Mammary microvascular endothelial cell (primary cell): ENCODE data around the gene CBLN3. TPM values are rescaled to one million over a fixed set of nuclear protein-coding genes. Genes with fewer than 3 reads are reported as not detected.

Source experiments
- total RNA-seq: library from RNA; depleted of rRNA; stranded (reverse); fragments of >200 nt; gene quantifications from 2 replicates; pipeline ENCODE4 v1.2.3, GENCODE V29; 2015

CBLN3 gene
- 0.20 and 2.2 TPM in 2 replicates for total RNA-seq

GRCh38 chr14:24429395-24430142, at the start of gene CBLN3, which contains the start of gene KHNYN:
Gene CBLN3 (minus strand): TSS chr14:24429668. CDS start chr14:24429054, 614 bp downstream.
Gene KHNYN (plus strand): TSS chr14:24429954. CDS start chr14:24430731, 777 bp downstream.

DNA sequence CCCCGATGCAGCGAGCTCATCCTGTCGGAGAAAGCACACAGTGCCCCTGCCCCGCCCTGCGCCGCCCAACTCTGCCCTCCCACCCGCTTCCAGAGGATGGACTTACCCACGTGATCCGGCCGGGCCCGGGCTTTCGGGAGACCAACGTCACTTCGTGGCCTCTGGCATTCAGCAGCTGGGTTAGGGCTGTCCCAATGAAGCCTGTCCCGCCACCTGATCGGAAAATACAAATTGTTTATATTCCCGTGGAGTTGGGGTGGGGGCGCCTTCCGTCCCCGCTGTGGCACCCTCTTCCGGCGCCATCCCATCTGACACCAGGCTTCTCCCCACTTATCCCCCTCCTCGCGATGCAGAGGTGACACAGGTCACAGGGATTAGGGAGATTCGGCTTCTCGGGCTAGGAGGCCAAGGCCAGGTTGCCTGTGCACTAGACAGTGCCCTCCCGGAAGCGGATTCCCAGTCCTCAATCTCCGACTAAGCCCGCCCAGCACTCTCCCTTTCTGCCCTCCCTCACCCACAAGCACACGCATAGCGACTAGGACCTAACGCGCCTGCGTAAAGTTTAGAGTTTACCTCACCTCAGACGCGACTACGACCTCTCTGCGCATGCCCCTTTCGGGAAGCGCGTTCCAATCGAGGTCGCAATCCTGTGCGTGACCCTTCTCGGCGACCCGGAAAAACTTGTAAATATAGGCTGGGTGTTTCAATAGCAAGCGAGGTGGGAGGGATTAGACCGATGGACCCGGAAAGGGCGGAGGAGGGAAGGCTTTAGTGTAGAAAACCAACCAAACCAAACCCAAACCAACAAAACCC, 13.0 kb upstream of the CBLN3 start, which contains the start of gene SDR39U1:
Gene SDR39U1, minus strand, starts transcription at position 537 of the 813 bp plus-strand sequence. Its CDS starts 7 bp downstream, at position 530.

GRCh38 chr14:24398653-24399446, 30.6 kb downstream of the CBLN3 start, which contains the start of gene NYNRIN:
Gene NYNRIN (plus strand): TSS chr14:24399003. CDS start chr14:24399247, 244 bp downstream.

Other genes with a start within 250 kb of the CBLN3 start
- gene IPO4, start 240.9 kb downstream of the CBLN3 start, total RNA-seq = 61.1 and 67.6 TPM in 2 replicates
- gene TM9SF1, start 234.2 kb downstream of the CBLN3 start, total RNA-seq = 52.3 and 57.7 TPM in 2 replicates
- not detected in 2 replicates for gene TSSK4, start 224.0 kb downstream of the CBLN3 start, total RNA-seq
- 44.2 and 49.3 TPM in 2 replicates for gene CHMP4A, start 216.2 kb downstream of the CBLN3 start, total RNA-seq
- gene MDP1, start 213.6 kb downstream of the CBLN3 start, total RNA-seq = 15.8 and 15.9 TPM in 2 replicates
- gene NEDD8, start 197.3 kb downstream of the CBLN3 start, total RNA-seq = 259 and 294 TPM in 2 replicates
- gene GMPR2, start 196.7 kb downstream of the CBLN3 start, total RNA-seq = 66.4 and 67.7 TPM in 2 replicates
- 72.0 and 90.4 TPM in 2 replicates for gene TINF2, start 187.0 kb downstream of the CBLN3 start, total RNA-seq
- gene TGM1, start 166.5 kb downstream of the CBLN3 start, total RNA-seq = 0.27 and 2.1 TPM in 2 replicates
- gene RABGGTA, start 158.1 kb downstream of the CBLN3 start, total RNA-seq = 33.1 and 48.0 TPM in 2 replicates
- 25.0 and 29.0 TPM in 2 replicates for gene DHRS1, start 129.9 kb downstream of the CBLN3 start, total RNA-seq
- gene NOP9, start 129.8 kb downstream of the CBLN3 start, total RNA-seq = 25.0 and 27.2 TPM in 2 replicates
- 14.5 and 19.0 TPM in 2 replicates for gene CIDEB, start 121.7 kb downstream of the CBLN3 start, total RNA-seq
- 3.9 and 5.0 TPM in 2 replicates for gene LTB4R2, start 119.5 kb downstream of the CBLN3 start, total RNA-seq
- gene LTB4R, start 118.2 kb downstream of the CBLN3 start, total RNA-seq = 12.9 and 16.3 TPM in 2 replicates
- 21.3 and 26.8 TPM in 2 replicates for gene ADCY4, start 94.6 kb downstream of the CBLN3 start, total RNA-seq
- gene RIPK3, start 89.7 kb downstream of the CBLN3 start, total RNA-seq = 2.3 and 4.4 TPM in 2 replicates
- gene NFATC4, start 61.5 kb downstream of the CBLN3 start, total RNA-seq = 4.1 and 9.0 TPM in 2 replicates
- 4.8 and 5.5 TPM in 2 replicates for gene NYNRIN, start 30.7 kb downstream of the CBLN3 start, total RNA-seq
- gene KHNYN, start 286 bp upstream of the CBLN3 start, total RNA-seq = 27.6 and 31.2 TPM in 2 replicates
- 18.0 and 18.9 TPM in 2 replicates for gene SDR39U1, start 13.1 kb upstream of the CBLN3 start, total RNA-seq
- gene CMA1, start 78.6 kb upstream of the CBLN3 start, total RNA-seq = not detected in 2 replicates
- not detected in 2 replicates for gene CTSG, start 146.6 kb upstream of the CBLN3 start, total RNA-seq
- gene GZMH, start 180.0 kb upstream of the CBLN3 start, total RNA-seq = not detected in 2 replicates
- not detected in 2 replicates for gene GZMB, start 204.5 kb upstream of the CBLN3 start, total RNA-seq